Erythroblast (primary cell): ENCODE data around the gene NT5C1B.

ENCODE experiments used
- GATA1 ChIP-seq: IDR thresholded peaks from 2 replicates; pipeline ENCODE4 v1.6.1; 2011; ENCODE audit warnings: low read depth, mild to moderate bottlenecking, control low read depth, low read length, moderate library complexity
- POLR2A ChIP-seq: IDR thresholded peaks from 2 replicates; pipeline ENCODE4 v1.6.1; 2011; ENCODE audit warnings: mild to moderate bottlenecking, low read length

DNA sequence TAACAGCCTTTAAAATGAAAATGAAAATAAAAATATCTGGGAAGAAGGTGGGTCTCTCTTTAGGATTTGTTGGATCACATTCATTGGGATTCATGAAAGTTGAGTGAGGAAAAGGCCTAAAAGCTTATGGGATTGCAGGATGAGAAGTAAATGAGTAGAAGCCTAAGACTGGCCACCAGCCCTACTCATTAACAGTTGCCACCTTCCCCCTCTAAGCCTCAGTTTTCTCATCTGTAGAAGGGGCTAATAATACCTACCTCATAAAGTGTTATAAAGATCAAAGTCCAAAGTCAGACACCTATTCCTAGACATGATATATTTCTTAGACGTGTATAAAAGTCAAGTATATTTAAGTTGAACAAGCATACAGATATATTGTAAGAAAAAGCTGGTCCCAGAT lies 52.7 kb downstream of the NT5C1B start:
- TF ChIP-seq POLR2A (no peak), GATA1 (no peak)
